Aorta (tissue), 5 donors: ENCODE results near the gene MUC15. TPM values are rescaled to one million over a fixed set of nuclear protein-coding genes. Genes with fewer than 3 reads are reported as not detected.

Source experiments
- ATAC-seq: fragments of 200-7000 bp; cut with Tn5 transposase; one replicate; pipeline ENCODE4 v1.9.1; 2022; ENCODE audit warnings: moderate library complexity; ENCODE audit not compliant: low FRiP score
- DNase-seq, 2 donors: peaks; one replicate each; pipeline ENCODE4 v3.0.0-alpha.2; 2020
- H3K27ac ChIP-seq, 2 donors: one replicate each; pipeline ENCODE4 v1.5.1; 2013; ENCODE audit warnings: low read length in 2 of 2, mild to moderate bottlenecking in 2 of 2, moderate library complexity in 2 of 2, control low read depth in 1 of 2, inconsistent platforms in 1 of 2, low read depth in 1 of 2
- H3K27me3 ChIP-seq, 2 donors: one replicate each; pipeline ENCODE4 v1.6.1; 2013; ENCODE audit warnings: control low read depth in 1 of 2, low read length in 1 of 2, mild to moderate bottlenecking in 1 of 2, moderate library complexity in 1 of 2; ENCODE audit not compliant: insufficient read depth in 2 of 2, control insufficient read depth in 1 of 2
- H3K36me3 ChIP-seq, 2 donors: one replicate each; pipeline ENCODE4 v1.6.1; 2013; ENCODE audit warnings: control low read depth in 1 of 2, low read length in 1 of 2, mild to moderate bottlenecking in 1 of 2; ENCODE audit not compliant: insufficient read depth in 2 of 2, control insufficient read depth in 1 of 2
- H3K4me1 ChIP-seq, 2 donors: one replicate each; pipeline ENCODE4 v1.6.1; 2013; ENCODE audit warnings: low read length in 2 of 2, control low read depth in 1 of 2, mild to moderate bottlenecking in 1 of 2, moderate library complexity in 1 of 2; ENCODE audit not compliant: insufficient read depth in 2 of 2, control insufficient read depth in 1 of 2
- H3K4me3 ChIP-seq, 2 donors: one replicate each; pipeline ENCODE4 v1.5.1; 2013; ENCODE audit warnings: low read length in 2 of 2, control low read depth in 1 of 2, mild to moderate bottlenecking in 1 of 2
- H3K9me3 ChIP-seq: one replicate; pipeline ENCODE4 v1.6.1; 2013; ENCODE audit warnings: mild to moderate bottlenecking, low read length; ENCODE audit not compliant: control insufficient read depth
- WGBS, 2 donors: extraction: QIAGEN DNeasy Blood & Tissue Kit; methylation state at CpG; one replicate each; pipeline ENCODE4 v1.1.7; 2013; 5-methylcytosine and 5-hydroxymethylcytosine counted together
- intact Hi-C, 2 donors: fragments of 100-400 bp; cut with DNase I; formaldehyde crosslinking; loops; one replicate each; pipeline versions ENCODE4 v1.14.2 to v1.15.0; 2022
- polyA plus RNA-seq, 2 donors: library from polyadenylated mRNA; stranded (reverse); fragments of 200-250 nt; gene quantifications; one replicate each; pipeline ENCODE4 v1.2.3, GENCODE V29; 2013
- total RNA-seq, 2 donors: library from RNA; stranded (reverse); fragmentation: NEBNext Ultra II Directional; extraction: Animal tissue kit (Norgen Biotek cat#: 25700); gene quantifications; one replicate each; pipeline ENCODE4 v1.2.1, GENCODE V29; 2021
- donor health status: healthy with polysubstance abuse.
- donor health status: Bipolar disorder and iron deficiency.
- donor health status: DM: no; HTN: no; CAD: no.
- donor health status: DM: no; HTN: no; CAD: no.
- donor health status: DM: yes; HTN: yes; CAD: no.

Gene MUC15
- total and polyA plus RNA-seq, 4 donors, result not detected

DNA sequence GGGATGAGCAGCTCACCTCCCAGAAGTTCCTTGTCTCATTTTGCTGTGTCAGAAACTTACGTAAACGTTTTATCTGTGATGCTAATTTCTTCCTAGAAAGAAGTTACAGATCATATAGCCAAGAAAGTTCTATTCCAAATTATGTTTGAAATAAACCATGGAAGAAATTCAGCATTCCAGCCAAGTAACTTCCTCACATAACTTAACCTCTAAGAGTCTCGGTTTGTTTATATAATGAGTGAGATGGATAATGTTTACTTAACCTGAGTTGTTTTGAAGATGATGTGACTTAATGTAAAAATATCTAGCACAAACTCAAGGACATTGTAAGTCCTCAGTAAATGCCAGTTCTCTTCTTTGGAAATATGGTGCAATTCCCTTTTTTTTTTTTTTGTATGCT lies 8.9 kb upstream of the MUC15 start:
- no peak for DNase-seq
- Histone ChIP-seq H3K36me3 (no peaks in the 10 kb centered on the region), H3K27ac (no peak overlapping the region), H3K9me3 (no peaks in the 10 kb centered on the region), H3K4me3 (no peak overlapping the region), H3K4me1 (no peaks in the 10 kb centered on the region), H3K27me3 (no peaks in the 10 kb centered on the region)
- intact Hi-C loops, result no loop called here
- no peak for ATAC-seq
- WGBS, 2 donors, result 8 to 20% methylated on average over 3 of the region's 3 CpGs

DNA sequence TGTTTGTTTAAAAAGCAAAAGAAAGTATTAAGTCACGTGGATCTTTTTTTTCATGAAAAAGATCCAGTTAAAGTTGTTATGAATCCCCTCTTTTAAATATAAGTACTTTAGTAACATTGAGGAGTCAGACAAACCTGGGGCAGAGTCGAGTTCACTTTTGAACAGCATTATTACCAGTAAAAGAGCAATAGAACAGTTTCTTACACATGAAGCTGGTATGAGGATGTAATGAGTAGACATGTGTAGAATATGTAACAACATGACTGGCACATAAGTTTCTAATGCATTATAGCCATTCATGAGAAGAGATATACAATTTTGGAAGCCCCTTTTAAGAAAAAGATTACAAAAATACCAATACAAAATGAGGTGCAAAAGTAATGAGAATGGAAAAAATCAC lies 7.6 kb upstream of the MUC15 start:
- no peak overlapping the region for H3K4me3 ChIP-seq
- no peak for ATAC-seq
- intact Hi-C loops, result no loop called here
- no peak for DNase-seq
- no peaks in the 10 kb centered on the region for H3K4me1 ChIP-seq
- H3K36me3 ChIP-seq, result no peaks in the 10 kb centered on the region
- H3K27me3 ChIP-seq, result no peaks in the 10 kb centered on the region
- no peak overlapping the region for H3K27ac ChIP-seq
- WGBS, 2 donors, result 37 to 45% methylated on average over 2 of the region's 2 CpGs
- no peaks in the 10 kb centered on the region for H3K9me3 ChIP-seq

DNA sequence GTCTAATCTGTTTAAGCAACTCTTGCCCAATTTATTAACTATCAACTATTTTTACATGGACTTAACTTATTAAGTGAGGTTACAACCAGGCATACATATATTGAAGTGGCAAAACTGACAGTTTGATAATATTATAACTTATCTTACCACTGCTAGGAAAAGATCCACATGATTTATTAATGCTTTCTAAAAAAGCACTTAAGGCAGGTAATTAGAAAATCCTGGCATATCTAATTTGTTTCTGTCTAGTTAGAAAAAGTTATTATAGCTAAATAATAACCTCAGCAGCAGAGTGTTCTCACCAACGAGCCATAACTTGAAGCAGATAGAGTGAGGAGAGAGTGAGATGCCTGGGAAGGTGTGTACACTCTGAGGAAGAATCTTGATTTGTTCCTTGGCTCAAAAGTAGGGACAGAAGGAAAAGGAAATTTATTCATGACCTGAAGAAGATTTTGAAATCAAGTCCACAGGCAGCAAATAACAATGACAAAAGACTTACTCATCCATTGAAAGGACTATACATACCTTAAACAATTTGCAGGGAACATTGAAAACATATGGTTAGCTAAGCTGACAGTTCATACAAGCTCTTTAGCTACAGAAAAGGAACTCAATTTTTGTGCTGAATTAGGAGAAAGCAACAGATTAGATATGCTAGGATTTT lies 7.1 kb upstream of the MUC15 start:
- Histone ChIP-seq H3K27me3 (no peaks in the 10 kb centered on the region), H3K9me3 (no peaks in the 10 kb centered on the region), H3K27ac (no peak overlapping the region), H3K4me3 (no peak overlapping the region), H3K4me1 (no peaks in the 10 kb centered on the region), H3K36me3 (no peaks in the 10 kb centered on the region)
- DNase-seq (no peak), ATAC-seq (no peak)
- 28 to 41% methylated on average over 1 of the region's 1 CpG for WGBS, 2 donors
- intact Hi-C loops, result no loop called here

DNA sequence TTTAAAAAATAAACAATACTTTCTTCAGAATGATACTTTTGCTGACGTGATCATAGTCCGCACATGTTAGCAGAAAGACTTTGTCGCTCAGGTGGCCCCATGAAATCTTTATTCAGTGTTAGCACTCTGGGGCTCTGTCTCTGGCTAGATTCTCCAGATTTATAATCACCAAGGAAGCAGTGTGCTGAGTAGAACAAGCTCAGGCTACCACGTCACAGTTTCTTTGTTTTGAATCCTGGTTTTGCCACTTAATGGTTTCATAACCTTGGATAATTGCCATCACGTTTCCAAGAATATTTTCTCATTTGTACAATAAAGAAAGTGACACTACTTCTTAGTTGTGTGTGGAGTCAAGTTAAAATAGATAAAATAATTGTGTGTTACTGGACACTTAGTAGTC lies 3.9 kb upstream of the MUC15 start:
- ATAC-seq, result no peak
- intact Hi-C loops, result no loop called here
- Histone ChIP-seq H3K27ac (no peak overlapping the region), H3K36me3 (no peaks in the 10 kb centered on the region), H3K9me3 (no peaks in the 10 kb centered on the region), H3K27me3 (no peaks in the 10 kb centered on the region), H3K4me3 (no peak overlapping the region), H3K4me1 (no peaks in the 10 kb centered on the region)
- 47 to 52% methylated on average over 5 of the region's 5 CpGs for WGBS, 2 donors
- DNase-seq, result no peak

DNA sequence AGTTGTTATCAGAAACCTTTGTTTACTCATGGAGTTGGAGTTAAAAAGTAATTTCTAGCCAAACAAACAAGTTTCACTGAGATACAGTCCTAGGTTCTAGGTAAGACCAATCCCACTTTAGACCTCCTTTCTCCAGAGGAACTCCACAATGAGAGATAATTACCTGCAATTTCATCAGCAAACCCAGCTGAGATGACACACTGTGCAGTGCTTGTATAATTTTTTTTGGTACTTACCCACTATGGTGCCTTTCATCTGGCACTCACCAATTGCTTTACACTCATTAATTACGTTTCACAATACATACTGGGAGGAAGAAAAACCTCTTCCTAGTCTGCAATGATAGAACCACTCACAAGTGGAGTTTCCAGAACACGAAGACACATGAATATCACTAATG lies 1.8 kb upstream of the MUC15 start:
- intact Hi-C loops, result no loop called here
- no peak for ATAC-seq
- no peak for DNase-seq
- 89 to 91% methylated on average over 2 of the region's 2 CpGs for WGBS, 2 donors
- Histone ChIP-seq H3K4me1 (no peaks in the 10 kb centered on the region), H3K4me3 (no peak overlapping the region), H3K27ac (no peak overlapping the region), H3K9me3 (no peaks in the 10 kb centered on the region), H3K36me3 (no peaks in the 10 kb centered on the region), H3K27me3 (no peaks in the 10 kb centered on the region)

DNA sequence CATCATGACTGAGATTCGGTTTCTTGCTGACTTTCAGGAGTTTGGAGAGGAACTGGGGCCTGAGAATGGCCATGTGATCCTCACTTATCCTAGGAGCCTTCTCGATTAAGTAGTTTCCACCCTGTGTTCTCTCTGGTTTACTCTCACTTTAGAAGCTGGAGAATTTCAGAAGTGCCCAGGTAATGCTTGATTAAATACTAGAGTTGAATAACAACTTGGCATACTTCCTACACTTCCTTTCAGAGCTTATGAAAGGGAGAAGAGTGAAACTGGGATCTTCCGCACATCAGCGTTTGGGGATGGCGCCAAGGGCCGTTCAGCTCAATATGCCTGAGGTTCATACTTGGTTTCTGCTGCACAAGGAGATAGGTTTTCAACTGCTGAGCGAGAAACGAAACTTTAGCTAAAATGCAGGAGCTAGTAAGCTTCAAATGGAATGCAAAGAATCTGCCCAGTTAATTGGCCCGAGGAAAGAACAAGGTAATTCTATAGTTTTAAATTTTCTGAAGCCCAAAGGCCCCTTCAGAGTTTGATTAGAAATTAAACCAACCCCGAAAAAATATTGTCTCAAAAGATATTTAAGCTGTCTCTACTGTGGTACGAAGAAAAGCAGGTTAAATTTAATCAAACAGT lies 823 bp upstream of the MUC15 start:
- DNase-seq, result no peak
- H3K27ac ChIP-seq, result no peak overlapping the region
- no peak overlapping the region for H3K4me3 ChIP-seq
- WGBS, 2 donors, result 83% methylated on average over 11 of the region's 11 CpGs
- no peaks in the 10 kb centered on the region for H3K9me3 ChIP-seq
- no peak for ATAC-seq
- no peaks in the 10 kb centered on the region for H3K36me3 ChIP-seq
- intact Hi-C loops, result no loop called here
- no peaks in the 10 kb centered on the region for H3K27me3 ChIP-seq
- no peaks in the 10 kb centered on the region for H3K4me1 ChIP-seq

DNA sequence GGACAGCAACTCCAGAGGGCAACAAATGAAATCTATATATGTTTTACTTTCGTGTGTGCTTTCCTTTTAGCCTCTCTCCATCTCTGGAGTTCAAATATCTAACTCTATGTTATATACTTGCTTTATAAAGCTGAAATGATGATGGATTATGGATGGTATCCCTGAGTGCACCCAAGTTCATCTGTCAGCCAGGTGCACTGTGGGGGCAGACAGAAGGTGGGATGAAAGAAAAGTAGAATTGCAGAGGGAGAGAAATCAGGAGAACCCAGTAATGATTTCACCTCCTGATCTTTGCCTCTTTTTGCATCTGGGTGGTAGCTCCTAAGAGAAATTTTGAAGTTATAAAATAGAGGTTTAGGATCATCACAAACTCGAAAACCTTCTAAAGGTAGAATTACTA lies 2.4 kb downstream of the MUC15 start:
- H3K4me1 ChIP-seq, result no peaks in the 10 kb centered on the region
- H3K27me3 ChIP-seq, result no peaks in the 10 kb centered on the region
- no peak overlapping the region for H3K4me3 ChIP-seq
- no peak for DNase-seq
- intact Hi-C loops, result no loop called here
- no peak for ATAC-seq
- no peaks in the 10 kb centered on the region for H3K9me3 ChIP-seq
- no peaks in the 10 kb centered on the region for H3K36me3 ChIP-seq
- H3K27ac ChIP-seq, result no peak overlapping the region
- 60 to 73% methylated on average over 2 of the region's 2 CpGs for WGBS, 2 donors

DNA sequence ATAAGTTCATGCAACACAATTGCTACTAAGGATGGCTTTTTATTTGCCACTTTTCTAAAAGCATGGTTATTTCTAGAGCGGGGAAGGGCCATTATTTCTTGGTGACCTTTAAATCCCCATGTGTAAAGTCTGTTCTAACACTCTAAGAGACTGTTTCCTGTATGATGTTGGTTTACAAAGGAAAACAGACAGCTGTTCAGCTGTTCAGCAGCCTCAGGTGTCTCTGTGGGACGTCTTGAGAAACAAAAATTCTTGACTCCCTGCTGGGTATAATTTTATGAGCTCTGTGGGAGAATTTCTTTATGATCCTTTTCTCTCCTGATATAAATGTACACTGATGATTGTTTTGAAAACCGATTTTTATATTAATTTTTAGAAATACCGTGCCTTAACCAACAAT lies 13.9 kb downstream of the MUC15 start:
- Histone ChIP-seq H3K9me3 (no peaks in the 10 kb centered on the region), H3K4me3 (no peak overlapping the region), H3K4me1 (no peaks in the 10 kb centered on the region), H3K27ac (no peak overlapping the region), H3K36me3 (no peaks in the 10 kb centered on the region), H3K27me3 (no peaks in the 10 kb centered on the region)
- intact Hi-C loops, result no loop called here
- 48 to 57% methylated on average over 4 of the region's 4 CpGs for WGBS, 2 donors
- DNase-seq, result no peak
- no peak for ATAC-seq

DNA sequence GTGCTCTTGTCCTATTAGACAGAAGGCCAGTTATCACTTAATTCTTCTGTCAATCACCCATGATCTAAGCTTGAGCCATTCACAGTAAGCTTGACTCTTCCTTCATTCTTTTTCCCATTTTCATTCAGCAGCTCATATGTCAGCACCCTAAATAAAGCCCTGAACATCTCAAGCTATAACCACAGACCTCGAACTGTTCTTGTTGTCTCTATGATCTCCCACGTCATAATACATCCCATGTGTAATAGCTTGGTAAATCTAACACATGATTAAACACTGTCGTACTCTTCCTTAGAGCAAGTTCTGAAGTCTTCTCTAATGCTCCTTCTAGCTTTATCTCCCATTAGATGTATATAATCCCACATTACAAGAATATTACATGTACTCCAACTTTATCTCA lies 14.4 kb downstream of the MUC15 start:
- Histone ChIP-seq H3K4me3 (no peak overlapping the region), H3K9me3 (no peaks in the 10 kb centered on the region), H3K36me3 (no peaks in the 10 kb centered on the region), H3K27me3 (no peaks in the 10 kb centered on the region), H3K4me1 (no peaks in the 10 kb centered on the region), H3K27ac (no peak overlapping the region)
- DNase-seq (no peak), ATAC-seq (no peak)
- 37 to 42% methylated on average over 3 of the region's 3 CpGs for WGBS, 2 donors
- intact Hi-C loops, result no loop called here
